GM23248 (cell line): ENCODE data around the gene CHAF1A.

Source experiments
- EZH2 ChIP-seq: fragments of 200-600 bp; sonication (generic); IDR thresholded peaks from 2 replicates; pipeline ENCODE4 v1.6.1; 2018; ENCODE audit warnings: antibody characterized with exemption, mild to moderate bottlenecking; ENCODE audit not compliant: insufficient read depth, poor library complexity, severe bottlenecking
- EZH2phosphoT487 ChIP-seq: fragments of 200-600 bp; sonication (generic); IDR thresholded peaks from 2 replicates; pipeline ENCODE4 v1.6.1; 2018; ENCODE audit warnings: antibody characterized with exemption, moderate library complexity, mild to moderate bottlenecking, low read depth; ENCODE audit not compliant: insufficient read depth

DNA sequence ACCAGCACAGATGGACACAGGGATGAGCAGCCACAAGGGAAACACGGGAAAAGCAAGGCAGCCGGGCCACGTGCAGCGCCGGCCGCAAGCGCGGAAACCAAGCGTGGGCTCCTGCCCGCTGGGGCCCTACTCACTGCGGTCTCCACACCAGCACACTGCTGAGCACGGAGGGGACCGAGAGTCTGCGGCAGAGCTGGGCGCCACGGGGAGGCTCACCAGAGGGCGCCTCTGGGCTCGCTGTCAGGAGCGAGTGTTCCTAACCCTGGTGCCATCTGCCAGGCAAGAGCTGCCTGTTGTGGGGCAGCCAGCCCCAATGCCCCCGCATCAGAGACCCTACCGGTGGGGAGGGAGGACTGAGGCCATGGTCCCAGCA is 32.6 kb upstream of the CHAF1A start:
- TF ChIP-seq EZH2 = no peak
- TF ChIP-seq EZH2phosphoT487 = no peak
